Erythroblast (primary cell): Measurements from ENCODE around the gene DHRS4.
"Not testable (repeated sequence)": the region's sequence is repeated elsewhere in the genome, so short reads cannot be mapped to it uniquely, and the experiment has no call there.

Experiments
- DNase-seq, 2 experiments: peaks; one replicate each; lab custom pipeline; 2025; lab: John Stamatoyannopoulos, UW
- GATA1 ChIP-seq: IDR thresholded peaks from 2 replicates; pipeline ENCODE4 v1.6.1; 2011; ENCODE audit warnings: low read depth, mild to moderate bottlenecking, control low read depth, low read length, moderate library complexity
- POLR2A ChIP-seq: IDR thresholded peaks from 2 replicates; pipeline ENCODE4 v1.6.1; 2011; ENCODE audit warnings: mild to moderate bottlenecking, low read length

DHRS4 gene

GRCh38 chr14:23984891-23985602, 31.5 kb downstream of the DHRS4 start:
- TF ChIP-seq GATA1 (no peak), POLR2A (no peak)
- DNase-seq = no peak

- not testable (repeated sequence) for DNase-seq
Measured at GRCh38 chr14:23988223-23988606, 34.6 kb downstream of the DHRS4 start.

GRCh38 chr14:23988607-23989363, 35.2 kb downstream of the DHRS4 start, which contains the start of gene DHRS4L2:
TSS of gene DHRS4L2 (plus strand) at chr14:23988929. CDS start at chr14:23988948, 19 bp downstream.
- TF ChIP-seq POLR2A = peak; percentile 68
- peak; percentile 89 to 90 for DNase-seq

GRCh38 chr14:23989734-23990445, 36.3 kb downstream of the DHRS4 start:
- DNase-seq = not testable (repeated sequence)

- DNase-seq = not testable (repeated sequence)
Measured at GRCh38 chr14:23990961-23991360, 37.4 kb downstream of the DHRS4 start.

- not testable (repeated sequence) for DNase-seq
Measured at GRCh38 chr14:23993042-23993441, 39.5 kb downstream of the DHRS4 start.

GRCh38 chr14:23996009-23996408, 42.4 kb downstream of the DHRS4 start:
- DNase-seq = not testable (repeated sequence)

GRCh38 chr14:23996825-23997224, 43.3 kb downstream of the DHRS4 start:
- not testable (repeated sequence) for DNase-seq

GRCh38 chr14:23999640-24000039, 46.1 kb downstream of the DHRS4 start:
- DNase-seq = not testable (repeated sequence)

GRCh38 chr14:24001078-24001477, 47.5 kb downstream of the DHRS4 start:
- not testable (repeated sequence) for DNase-seq

- not testable (repeated sequence) for DNase-seq
Measured at GRCh38 chr14:24001679-24002078, 48.1 kb downstream of the DHRS4 start.

- not testable (repeated sequence) for DNase-seq
Measured at GRCh38 chr14:24006471-24006816, 52.9 kb downstream of the DHRS4 start.

GRCh38 chr14:24006817-24007652, 53.5 kb downstream of the DHRS4 start:
- TF ChIP-seq POLR2A = peak; percentile 22
- peak; percentile 75 to 84 for DNase-seq

GRCh38 chr14:24011051-24011450, 57.5 kb downstream of the DHRS4 start:
- TF ChIP-seq POLR2A (no peak), GATA1 (no peak)
- DNase-seq = no peak

GRCh38 chr14:24012726-24013273, 59.2 kb downstream of the DHRS4 start:
- DNase-seq = not testable (repeated sequence)
